ENCODE measurements around the gene TSKU.
"Not testable (repeated sequence)": the region's sequence is repeated elsewhere in the genome, so short reads cannot be mapped to it uniquely, and the experiment has no call there.

- not testable (repeated sequence) for TF ChIP-seq POLR2A, CTCF (IDR thresholded peaks at IDR 0.05)
Observed at GRCh38 chr11:76826508-76826907, 43.4 kb downstream of the TSKU start.
